Stimulated activated CD8-positive, alpha-beta memory T cell treated with anti-CD3 and anti-CD28 coated beads, Interleukin-4, amount 100 ng/mL, for 1 hour (primary cell): Measurements from ENCODE around the gene STXBP5.

Experiments used
- DNase-seq, 2 donors: peaks; one replicate each; pipeline ENCODE4 v3.0.0-alpha.2; 2020; ENCODE audit warnings: low read depth in 2 of 2, low spot score in 1 of 2

STXBP5 gene

DNA sequence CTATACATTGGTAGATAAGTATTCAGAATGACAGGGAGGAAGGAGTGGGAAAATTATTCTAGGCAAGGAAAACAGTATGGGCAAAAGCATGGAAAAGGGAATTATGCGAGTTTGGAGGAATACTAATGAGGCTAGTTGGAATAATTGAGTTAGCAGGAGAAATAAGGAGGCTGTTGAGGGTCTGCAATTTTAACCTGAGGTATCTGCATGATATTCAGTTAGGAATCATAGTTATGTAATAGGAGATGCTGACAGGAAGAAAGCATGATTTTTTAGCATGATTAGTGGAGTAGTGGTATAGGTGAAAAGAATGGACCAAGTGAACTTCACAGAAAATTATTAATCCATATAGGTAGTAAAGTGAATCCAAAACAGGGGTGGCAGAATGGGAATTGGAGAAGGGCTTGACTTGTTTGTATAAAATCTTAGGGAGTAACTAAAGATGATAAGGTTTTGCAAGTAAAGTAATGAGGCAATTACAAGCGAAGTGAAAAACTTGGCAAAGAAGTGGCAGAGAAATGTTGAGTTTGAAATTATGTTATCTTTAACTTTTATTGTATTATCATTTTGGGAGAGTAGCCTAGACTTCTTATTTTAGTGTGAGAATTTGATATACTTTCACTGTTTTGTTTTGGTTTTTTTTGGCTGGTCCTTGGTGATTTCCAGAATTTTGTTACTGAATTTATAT is 5.7 kb downstream of the STXBP5 start:
- no peak for DNase-seq

DNA sequence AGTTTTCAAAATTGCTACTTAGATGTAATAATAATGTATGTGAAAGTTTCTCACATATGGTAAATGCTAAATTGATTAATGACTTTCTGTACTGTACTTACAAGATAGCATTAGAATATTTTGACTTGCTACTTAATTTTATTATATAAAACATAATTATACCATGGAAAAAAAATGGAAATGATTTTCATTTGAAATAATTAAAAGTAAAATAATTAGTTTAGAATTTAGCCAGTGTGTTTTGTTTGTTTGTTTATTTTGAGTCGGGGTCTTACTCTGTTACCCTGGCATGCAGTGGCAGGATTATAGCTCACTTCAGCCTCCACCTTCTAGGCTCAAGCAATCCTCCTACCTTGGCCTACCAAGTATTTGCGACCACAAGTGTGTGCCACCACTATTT is 7.1 kb downstream of the STXBP5 start:
- no peak for DNase-seq

DNA sequence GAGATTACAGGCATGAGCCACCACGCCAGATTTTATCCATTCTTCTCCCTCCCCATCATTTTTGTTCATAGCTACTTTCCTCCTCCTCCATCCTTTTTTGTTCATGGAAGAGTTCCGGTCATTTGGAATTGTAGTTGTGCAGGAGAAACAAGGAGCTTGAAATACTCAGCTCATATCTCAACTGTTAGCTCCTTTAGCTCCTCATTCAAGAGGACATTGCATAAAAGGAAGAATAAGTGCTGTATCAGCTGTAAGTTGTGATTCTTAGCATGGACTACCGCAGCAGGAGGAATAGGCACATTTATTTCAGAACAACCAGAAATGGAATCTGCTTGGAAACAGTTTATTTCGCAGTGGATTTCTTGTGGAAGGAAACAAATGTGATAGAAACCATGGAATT is 7.6 kb downstream of the STXBP5 start:
- DNase-seq = no peak

DNA sequence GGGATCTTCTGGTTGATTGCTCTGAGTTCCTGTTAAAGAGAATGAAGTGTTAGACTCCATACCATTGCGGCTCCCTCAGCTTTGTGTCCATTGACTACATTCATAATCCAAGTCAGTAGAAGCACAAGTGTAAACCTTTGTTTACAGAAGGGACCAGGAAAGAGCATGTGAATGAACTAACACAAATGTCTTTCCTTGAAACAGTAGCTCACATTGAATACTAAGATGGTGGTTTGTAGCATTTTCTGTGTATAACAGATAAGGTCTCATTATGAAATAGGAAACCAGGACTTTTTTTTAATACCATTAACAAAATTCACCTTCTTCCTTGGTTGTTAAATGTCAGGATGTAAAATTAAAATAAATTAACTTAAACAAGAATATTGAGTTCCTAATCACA is 8.4 kb downstream of the STXBP5 start:
- no peak for DNase-seq

DNA sequence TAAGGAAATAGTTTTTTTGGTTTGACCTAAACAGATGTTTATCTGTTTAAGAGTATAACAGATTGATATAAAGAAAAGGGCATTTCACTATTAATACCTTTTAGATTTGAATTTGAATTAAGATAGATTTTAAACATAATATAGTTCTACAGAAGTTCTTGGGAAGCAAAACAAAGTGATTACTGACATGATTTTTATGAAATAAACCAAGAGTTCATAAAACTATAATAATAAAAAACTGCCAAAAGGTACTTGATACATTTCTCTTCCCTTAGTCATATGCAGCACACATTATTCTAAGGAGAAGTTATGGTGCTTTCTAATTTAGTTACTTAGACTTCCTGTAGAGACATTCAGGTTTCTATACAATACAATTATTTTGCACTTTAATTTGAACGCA is 9.6 kb downstream of the STXBP5 start:
- no peak for DNase-seq

DNA sequence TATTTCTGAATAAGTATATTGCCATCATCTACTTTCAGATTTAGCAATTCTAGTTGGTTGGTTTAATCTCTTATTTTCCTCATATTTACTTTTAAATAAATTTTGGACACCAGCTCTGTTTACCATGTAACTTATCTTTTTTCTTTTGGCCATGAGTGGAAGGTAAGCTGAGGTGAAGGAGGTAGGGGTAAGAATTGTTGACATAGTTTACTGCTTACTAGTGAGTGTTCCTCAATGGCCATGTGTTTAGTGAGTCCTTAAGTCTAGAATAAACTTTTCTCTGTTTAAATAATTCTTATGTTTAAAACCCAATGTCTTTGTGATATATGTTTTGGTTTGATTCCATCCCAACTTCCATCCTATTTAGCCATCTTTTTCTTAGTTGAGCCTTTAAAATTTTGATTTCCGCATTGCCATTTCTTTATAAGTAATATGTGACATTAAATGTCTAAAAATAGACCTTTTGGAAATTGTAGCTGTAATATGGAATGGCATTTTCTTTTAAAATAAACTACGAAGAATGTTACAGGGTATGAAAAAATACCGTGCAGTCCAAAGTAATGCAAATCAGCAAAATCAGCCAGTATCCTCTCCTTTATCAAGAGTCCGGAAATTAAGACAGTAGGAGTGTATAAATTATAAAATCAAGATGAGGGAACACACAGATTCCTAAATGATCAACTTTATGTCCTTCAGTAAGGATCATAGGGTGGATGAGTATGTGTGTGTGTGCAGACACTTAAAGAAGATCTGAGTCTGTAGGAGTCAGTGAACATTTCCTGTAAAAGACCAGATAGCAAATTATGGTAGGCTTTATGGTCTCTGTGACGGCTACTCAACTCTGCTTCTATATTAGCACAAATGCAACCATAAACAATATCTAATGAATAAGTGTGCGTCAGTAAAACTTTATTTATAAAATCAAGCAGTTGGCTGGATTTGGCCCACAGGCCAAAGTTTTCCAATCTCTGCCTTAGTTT is 10.3 kb downstream of the STXBP5 start:
- no peak for DNase-seq

DNA sequence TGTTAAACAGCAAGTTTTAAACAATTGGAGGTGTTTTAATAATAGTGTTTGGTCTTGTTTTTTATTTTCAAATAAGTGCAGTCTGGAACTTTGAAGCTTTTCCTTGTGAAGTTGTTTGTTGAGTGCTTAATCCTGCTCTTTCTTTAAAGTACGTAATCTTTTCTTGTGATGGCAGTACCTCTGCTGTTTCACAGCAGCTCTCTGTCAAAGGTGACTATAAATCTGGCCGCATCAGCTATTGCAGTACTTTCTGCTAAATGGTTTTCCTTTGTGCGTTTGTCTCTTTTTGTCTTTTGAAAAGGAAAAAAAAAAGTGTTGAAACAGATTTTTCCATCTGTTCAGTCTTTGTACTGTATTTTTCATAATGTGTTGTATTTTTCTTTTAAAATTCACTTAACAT is 12.7 kb downstream of the STXBP5 start:
- DNase-seq = no peak

DNA sequence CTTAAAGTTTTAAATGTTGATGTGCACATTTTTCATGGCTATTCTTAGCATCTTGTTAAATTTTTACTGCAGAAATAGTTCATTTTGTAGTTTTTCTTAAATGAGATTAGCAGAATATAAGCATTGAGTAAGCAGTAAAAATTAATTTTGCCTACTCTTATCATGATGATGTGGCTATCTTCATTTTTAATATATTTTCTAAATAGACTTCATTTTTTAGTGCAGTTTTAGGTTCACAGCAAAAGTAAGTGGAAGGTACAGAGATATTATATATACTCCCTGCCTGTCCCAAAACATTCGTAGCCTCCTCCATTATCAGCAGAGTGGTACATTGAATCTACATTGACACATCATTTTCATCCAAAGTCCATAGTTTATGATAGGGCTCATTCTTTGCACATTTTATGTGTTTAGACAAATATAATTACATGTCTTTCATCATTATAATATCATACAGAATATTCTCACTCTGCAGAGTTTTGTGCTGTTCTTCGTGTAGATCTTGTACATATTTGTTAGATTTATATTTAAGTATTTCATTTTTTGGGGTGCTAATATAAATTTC is 13.7 kb downstream of the STXBP5 start:
- no peak for DNase-seq

DNA sequence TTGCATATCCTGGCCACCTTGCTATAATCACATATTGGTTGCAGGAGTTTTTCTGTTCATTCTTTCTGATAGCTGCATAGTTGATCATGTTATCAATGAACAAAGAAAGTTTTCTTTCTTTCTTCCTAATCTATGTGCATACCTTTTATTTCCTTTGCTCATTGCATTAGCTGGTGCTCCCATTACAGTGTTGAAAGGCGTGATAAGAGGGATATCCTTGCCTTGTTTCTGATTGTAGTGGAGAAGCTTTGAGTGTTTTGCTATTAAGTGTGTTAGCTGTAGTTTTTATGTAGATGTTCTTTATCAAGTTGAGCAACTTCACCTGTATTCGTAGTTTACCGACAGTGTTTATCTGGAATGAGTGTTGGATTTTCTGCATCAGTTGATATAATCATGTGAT is 14.6 kb downstream of the STXBP5 start:
- no peak for DNase-seq

DNA sequence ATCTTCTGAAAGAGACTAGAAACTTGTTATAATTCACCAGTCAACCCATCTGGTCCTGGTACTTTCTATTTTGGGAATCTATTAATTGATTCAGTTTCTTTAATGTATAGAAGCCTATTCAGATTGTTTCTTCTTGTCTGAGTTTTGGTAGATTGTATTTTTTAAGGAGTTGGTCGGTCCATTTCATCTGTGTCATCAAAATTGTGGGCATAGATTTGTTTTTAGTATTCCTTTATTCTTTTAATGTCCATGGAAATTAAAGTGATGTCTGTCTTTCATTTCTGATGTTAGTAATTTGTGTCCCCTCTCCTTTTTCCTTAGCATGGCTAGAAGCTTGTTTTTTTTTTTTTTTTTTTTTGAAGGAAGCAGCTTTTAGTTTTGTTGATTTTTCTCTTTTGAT is 15.2 kb downstream of the STXBP5 start:
- DNase-seq = no peak

DNA sequence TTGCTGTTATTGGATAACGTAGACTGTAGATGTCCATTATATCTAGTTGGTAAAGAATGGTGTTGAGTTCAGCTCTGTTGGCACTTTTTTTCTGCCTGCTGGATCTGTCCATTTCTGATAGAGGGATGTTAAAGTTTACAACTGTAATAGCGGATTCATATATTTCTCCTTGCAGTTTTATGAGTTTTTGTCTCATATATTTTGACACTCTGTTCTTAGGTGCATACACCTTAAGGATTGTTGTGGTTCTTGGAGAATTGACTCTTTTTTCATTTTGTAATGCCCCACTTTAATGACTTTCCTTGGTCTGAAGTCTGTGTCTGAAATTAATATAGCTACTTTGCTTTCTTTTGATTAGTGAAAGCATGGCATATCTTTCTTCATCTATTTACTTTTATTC is 16.1 kb downstream of the STXBP5 start:
- no peak for DNase-seq

DNA sequence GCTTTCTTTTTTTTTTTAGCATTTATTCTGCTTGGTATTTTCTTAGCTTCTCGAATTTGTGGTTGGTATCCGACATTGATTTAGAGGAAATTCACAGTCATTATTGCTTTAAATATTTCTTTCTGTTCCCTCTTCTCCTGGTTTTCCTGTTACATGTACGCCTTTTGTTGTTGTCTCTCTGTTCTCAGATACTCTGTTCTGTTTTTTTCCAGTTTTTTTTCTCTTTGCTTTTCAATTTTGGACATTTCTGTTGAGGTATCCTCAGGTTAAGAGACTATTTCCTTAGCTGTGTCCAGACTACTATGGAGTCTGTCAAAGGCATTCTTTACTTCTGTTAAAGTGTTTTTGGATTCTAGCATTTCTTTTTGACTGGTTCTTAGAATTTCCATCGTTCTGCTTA is 17.5 kb downstream of the STXBP5 start:
- DNase-seq = no peak

DNA sequence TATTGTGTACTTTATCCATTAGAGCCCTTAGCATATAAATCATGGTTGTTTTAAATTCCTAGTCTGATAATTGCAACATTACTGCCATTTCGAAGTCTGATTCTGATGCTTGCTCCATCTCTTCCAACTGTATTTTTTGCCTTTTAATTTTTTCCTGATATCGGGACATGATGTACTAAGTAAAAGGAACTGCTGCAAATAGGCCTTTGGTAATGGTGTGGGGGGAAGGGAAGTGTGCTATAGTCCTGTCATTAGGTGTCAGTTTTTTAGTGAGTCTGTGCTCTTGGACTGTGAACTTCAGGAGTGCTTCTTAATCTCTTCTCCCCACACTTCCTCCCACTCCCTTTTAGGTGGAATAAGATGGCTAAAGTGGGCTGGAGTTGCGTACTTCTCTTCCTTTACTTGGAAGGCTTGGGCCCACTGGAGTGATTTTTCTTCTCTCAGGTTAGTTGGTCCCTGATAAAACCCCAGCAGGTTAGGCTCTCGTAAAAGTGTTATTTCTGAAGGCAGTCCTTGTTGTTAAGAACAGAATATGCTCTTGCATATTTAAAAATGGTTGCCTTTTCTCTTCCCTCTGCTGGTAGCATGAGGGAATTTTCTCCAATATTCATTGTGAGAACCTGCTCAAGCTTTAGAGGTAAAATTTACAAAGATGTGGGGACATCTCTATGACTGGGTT is 18.1 kb downstream of the STXBP5 start:
- no peak for DNase-seq

DNA sequence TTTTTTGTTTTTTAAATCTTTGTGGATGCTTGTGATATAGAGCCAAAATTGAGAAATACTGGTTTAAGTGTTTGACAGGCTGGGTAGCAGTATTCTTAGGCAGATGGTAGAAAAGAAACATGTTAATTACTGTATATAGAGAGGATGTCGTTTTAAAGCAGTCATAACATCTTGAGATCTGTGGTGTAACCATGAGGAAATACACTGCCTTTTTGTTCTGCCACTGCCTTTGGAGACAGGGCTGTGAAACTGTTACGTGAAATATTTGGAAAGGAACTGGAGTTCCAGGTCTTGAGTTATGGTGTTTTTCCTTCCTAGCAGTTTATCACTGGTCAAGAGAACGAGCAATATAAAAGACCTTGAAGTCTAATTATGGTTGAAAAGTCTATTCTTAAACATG is 19.5 kb downstream of the STXBP5 start:
- DNase-seq = no peak

DNA sequence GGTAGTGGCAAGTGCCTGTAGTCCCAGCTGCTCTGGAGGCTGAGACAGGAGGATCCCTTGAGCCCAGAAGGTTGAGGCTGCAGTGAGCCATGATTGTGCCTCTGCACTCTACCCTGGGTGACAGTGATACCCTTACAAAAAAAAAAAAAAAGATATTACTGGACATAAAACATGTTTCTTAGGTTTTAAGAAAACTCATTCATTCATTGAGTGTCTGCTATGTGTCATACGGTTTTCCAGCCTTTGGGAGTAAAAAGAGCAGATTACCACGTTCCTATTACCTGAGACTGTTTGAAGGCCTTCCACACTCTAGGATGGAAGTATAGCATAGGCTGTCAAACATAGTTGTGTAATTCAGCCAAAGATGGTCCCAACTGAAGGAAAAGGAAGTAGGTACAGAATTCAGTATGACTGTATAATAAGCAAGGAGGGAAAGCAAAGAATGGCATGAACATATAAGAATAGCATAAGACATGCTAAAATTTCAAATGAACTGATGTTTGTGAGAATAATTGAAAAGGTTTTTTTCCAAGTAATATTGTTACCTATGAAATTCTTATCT is 22.0 kb downstream of the STXBP5 start:
- DNase-seq = no peak

DNA sequence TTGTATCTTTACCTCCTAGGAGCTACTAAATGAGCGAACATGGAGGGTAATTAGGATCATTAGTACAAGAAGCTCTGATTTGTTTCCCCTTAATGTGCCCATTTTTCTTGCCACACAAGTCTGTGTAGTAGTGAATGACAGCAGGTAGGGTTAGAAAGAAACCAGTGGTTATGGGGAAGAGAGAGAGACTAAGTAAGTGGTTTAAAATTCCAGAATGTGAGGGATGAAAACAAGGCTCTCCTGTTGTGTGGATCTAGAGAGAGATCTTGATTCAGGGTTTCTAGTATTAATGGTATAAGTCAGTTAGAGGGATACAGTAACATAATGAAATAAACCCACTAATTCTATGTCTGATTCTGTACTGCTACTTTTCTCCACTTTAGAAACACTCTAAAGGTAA is 22.7 kb downstream of the STXBP5 start:
- no peak for DNase-seq

DNA sequence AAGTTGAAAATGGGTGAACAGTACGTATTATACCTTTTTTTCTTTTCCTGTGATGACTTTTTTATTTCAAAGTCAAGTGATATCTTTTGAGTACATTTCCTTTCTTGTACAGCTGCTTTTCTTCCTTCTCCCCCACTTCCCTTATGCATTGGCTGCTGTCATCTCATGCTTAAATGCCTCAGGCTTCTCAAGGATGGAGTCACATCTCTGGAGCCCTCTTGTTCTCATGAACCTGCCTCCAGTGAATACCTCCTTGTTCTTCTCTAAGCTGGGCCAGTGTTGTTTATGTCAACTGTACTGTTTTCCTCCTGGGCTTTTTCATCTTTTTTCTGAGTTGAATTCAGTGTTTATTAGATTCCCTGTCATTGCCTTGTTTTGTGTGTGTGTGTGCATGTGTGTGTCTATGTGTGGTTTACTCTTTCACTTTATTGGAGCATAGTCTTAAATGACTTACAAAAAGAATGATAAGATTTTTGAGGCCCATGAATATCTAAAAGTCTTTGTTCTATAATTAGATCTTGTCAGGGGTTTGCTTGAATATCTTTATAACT is 23.6 kb downstream of the STXBP5 start:
- DNase-seq = no peak

DNA sequence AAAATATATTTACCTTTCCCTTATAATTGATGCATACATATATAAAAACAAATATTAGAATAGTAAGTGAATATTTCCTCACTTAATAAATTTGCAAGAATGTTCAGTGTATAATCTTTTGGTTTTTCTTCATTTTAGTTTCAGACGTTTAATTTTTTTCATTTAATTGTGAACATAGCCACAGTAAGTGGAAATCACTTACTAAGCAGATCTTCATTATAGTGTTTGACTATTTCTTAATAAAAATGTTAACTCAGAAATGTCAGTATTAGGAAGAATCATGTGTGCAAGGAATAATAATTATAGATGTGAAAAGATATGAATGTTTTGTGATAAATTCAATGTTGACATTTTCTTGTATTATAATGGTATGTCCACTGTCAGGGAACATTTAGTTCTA is 27.4 kb downstream of the STXBP5 start:
- no peak for DNase-seq

DNA sequence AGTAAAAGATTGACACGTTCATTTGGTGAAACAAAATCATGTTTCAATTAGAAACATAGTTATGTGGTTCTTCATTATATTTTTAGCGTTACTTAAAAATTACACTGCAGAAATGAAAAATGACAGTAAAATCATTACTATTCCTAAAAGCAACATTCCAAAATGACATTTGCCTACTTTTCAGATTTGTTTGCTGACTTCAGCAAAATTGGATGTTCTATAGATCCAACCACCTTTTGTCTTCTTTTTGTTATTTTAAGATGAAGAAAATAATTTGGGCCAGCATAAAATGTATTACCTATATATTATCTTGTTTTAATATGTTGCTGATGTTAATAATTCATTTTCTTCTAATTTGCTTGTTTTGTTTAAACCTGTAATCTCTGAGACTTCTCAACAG is 30.5 kb downstream of the STXBP5 start:
- DNase-seq = no peak

DNA sequence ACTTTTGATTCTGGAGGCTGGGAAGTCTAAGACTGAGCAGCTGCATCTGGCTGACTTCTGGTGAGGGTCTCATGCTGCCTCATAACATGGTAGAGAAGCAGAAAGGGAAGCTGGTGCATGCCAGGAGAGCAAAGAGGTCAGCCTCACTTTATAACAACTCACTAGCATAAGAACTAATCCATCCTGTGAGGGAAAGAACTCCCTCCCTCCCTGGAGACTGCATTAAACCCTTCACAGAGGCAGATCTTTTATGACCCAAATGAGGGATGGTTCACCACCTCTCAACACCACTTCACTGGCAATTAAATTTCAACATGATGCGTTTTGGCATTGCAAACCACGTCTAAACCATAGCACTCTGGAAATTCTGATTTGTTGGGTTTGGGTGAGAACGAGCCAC is 33.9 kb downstream of the STXBP5 start:
- no peak for DNase-seq

DNA sequence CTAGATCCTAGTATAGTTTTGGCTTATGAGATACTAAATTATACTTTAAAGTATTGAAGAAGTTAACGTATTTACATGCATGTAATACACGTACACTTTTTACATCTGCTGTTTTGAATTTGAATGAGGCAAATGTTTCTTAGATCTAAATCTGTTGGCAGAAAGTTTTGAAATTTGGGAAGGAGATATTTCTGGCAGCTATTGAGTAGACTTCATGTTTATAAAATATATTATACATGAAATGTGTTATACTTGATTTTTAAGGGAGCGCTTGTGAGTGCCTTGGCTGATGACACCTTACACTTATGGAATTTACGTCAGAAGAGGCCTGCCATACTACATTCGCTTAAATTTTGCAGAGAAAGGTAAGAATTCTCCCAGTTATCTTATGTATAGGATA is 34.7 kb downstream of the STXBP5 start:
- no peak for DNase-seq
